DOHH2 (cell line): ENCODE results near the gene LNX1.

Experiments
- H3F3A ChIP-seq: fragments of 200-600 bp; sonication (generic), shearing (Covaris generic); 2 replicates; pipeline ENCODE4 v1.6.0; 2016; ENCODE audit warnings: antibody characterized with exemption, mild to moderate bottlenecking; ENCODE audit not compliant: control insufficient read depth, insufficient read depth
- H3K27ac ChIP-seq: fragments of 200-600 bp; sonication (generic); 2 replicates; pipeline ENCODE4 v1.5.1; 2014; ENCODE audit warnings: low read depth, mild to moderate bottlenecking, low read length, moderate library complexity
- H3K27me3 ChIP-seq: fragments of 200-600 bp; sonication (generic); 2 replicates; pipeline ENCODE4 v1.6.1; 2014; ENCODE audit warnings: mild to moderate bottlenecking, low read length, mixed read lengths; ENCODE audit not compliant: control insufficient read depth
- H3K36me3 ChIP-seq: fragments of 200-600 bp; sonication (generic); 2 replicates; pipeline ENCODE4 v1.6.1; 2014; ENCODE audit warnings: mild to moderate bottlenecking, low read length, moderate library complexity, mixed read lengths; ENCODE audit not compliant: control insufficient read depth
- H3K4me1 ChIP-seq: fragments of 200-600 bp; sonication (generic); 2 replicates; pipeline ENCODE4 v1.6.1; 2014; ENCODE audit warnings: mild to moderate bottlenecking, low read length, mixed read lengths; ENCODE audit not compliant: control insufficient read depth
- H3K4me2 ChIP-seq: fragments of 200-600 bp; sonication (generic); 2 replicates; pipeline ENCODE4 v1.6.0; 2014; ENCODE audit warnings: mild to moderate bottlenecking, low read length, moderate library complexity
- H3K4me3 ChIP-seq: fragments of 200-600 bp; sonication (generic); 2 replicates; pipeline ENCODE4 v1.5.1; 2014; ENCODE audit warnings: mild to moderate bottlenecking, low read length, mixed read lengths
- H3K79me2 ChIP-seq: fragments of 200-600 bp; sonication (generic); 2 replicates; pipeline ENCODE4 v1.6.1; 2014; ENCODE audit warnings: mild to moderate bottlenecking, low read length, mixed read lengths; ENCODE audit not compliant: control insufficient read depth
- H3K9me2 ChIP-seq: fragments of 200-600 bp; sonication (generic); replicated peaks from 2 replicates; pipeline ENCODE4 v1.6.1; 2014; ENCODE audit warnings: mild to moderate bottlenecking, low read length, mixed read lengths; ENCODE audit not compliant: control insufficient read depth
- H3K9me3 ChIP-seq: fragments of 200-600 bp; sonication (generic); 2 replicates; pipeline ENCODE4 v1.6.1; 2014; ENCODE audit warnings: antibody characterized with exemption, low read length, mixed read lengths; ENCODE audit not compliant: control insufficient read depth, insufficient read depth
- H4K20me1 ChIP-seq: fragments of 200-600 bp; sonication (generic); 2 replicates; pipeline ENCODE4 v1.6.0; 2014; ENCODE audit warnings: low read depth, mild to moderate bottlenecking, antibody characterized with exemption, low read length, moderate library complexity; ENCODE audit not compliant: control insufficient read depth, insufficient read depth
- EZH2phosphoT487 ChIP-seq: fragments of 200-600 bp; sonication (generic); IDR thresholded peaks from 2 replicates; pipeline ENCODE4 v1.6.1; 2017; ENCODE audit warnings: borderline replicate concordance, mild to moderate bottlenecking, antibody characterized with exemption, low read length, moderate library complexity, mixed read lengths
- TF ChIP-seq, protein P1 (sequence below): fragments of 200-600 bp; sonication (generic); IDR thresholded peaks from one replicate; pipeline ENCODE4 v1.5.1; 2014; ENCODE audit warnings: antibody characterized with exemption, mild to moderate bottlenecking, low read depth, low read length; ENCODE audit not compliant: poor library complexity, severe bottlenecking

The LNX1 gene

DNA sequence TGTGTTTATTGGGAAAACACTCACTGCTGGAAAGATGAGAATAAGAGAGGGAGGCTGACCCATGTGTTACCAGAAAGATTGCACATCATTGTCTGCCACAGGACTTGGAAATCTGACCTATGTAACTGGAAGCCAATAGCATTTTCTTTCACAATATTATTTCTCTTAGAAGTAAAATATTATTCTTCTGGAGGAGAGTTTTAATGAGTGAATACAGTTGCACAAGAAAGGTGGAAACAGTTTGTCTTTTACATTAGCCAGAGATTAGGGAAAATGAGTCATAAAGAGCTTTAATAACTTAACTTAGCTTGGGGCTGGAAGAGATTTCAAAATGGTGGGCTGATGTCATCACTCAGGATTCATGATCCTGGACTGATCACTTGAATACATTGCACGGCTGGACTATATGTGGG is 31.5 kb upstream of the LNX1 start:
- TF ChIP-seq EZH2phosphoT487, result no peak
- TF ChIP-seq, protein P1, sequence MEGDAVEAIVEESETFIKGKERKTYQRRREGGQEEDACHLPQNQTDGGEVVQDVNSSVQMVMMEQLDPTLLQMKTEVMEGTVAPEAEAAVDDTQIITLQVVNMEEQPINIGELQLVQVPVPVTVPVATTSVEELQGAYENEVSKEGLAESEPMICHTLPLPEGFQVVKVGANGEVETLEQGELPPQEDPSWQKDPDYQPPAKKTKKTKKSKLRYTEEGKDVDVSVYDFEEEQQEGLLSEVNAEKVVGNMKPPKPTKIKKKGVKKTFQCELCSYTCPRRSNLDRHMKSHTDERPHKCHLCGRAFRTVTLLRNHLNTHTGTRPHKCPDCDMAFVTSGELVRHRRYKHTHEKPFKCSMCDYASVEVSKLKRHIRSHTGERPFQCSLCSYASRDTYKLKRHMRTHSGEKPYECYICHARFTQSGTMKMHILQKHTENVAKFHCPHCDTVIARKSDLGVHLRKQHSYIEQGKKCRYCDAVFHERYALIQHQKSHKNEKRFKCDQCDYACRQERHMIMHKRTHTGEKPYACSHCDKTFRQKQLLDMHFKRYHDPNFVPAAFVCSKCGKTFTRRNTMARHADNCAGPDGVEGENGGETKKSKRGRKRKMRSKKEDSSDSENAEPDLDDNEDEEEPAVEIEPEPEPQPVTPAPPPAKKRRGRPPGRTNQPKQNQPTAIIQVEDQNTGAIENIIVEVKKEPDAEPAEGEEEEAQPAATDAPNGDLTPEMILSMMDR, result no peak
- Histone ChIP-seq H4K20me1 (no peaks in the 10 kb centered on the region), H3F3A (no peaks in the 10 kb centered on the region), H3K9me3 (no peaks in the 10 kb centered on the region), H3K27ac (no peak overlapping the region), H3K4me1 (no peaks in the 10 kb centered on the region), H3K79me2 (no peaks in the 10 kb centered on the region), H3K36me3 (no peaks in the 10 kb centered on the region), H3K4me3 (no peak overlapping the region), H3K9me2 (no peaks in the 10 kb centered on the region), H3K4me2 (no peak overlapping the region), H3K27me3 (0 out of 2 replicates have a peak, but pooled peaks cover 3% of the 10 kb centered on the region)

DNA sequence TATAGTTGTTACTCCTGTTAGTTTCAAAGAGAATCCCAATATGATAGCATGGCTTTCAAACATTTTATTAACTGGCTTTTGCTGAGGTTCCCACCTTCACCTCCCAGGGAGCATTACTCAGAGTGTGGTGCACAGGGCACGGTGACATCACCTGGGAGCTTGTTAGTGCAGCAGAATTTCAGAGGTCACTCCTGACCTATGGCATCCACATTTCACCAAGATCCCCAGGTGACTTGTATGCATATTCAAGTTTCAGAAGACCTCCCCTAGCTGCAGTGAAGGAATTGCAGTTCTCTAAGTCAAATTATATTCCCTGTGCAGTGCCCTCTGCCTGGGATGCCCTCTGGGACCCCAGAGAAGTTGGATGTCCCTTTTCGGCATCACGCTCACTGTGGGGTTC is 29.7 kb upstream of the LNX1 start:
- Histone ChIP-seq H3K79me2 (no peaks in the 10 kb centered on the region), H3F3A (no peaks in the 10 kb centered on the region), H4K20me1 (no peaks in the 10 kb centered on the region), H3K4me3 (no peak overlapping the region), H3K27me3 (no peaks in the 10 kb centered on the region), H3K27ac (no peak overlapping the region), H3K9me2 (no peaks in the 10 kb centered on the region), H3K4me2 (no peak overlapping the region), H3K4me1 (no peaks in the 10 kb centered on the region), H3K36me3 (no peaks in the 10 kb centered on the region), H3K9me3 (no peaks in the 10 kb centered on the region)
- TF ChIP-seq EZH2phosphoT487, result no peak

DNA sequence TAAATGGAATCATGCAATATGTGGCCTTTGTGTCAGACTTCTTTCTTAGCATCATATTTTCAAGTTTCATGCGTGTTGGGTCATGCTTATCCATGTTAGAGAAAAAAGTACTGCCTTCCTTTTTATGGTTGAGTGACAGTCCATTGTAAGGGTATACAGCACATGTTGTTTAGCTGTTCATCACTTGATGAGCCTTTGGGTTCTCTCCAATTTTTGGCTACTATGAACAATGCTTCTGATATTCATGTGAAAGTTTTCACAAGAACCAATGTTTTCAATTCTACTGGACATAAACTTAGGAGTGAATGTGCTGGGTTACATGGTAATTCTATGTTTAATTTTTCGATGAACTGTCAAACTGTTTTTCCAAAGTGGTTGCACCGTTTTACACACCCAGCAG is 28.1 kb upstream of the LNX1 start:
- Histone ChIP-seq H3K79me2 (no peaks in the 10 kb centered on the region), H3K27me3 (no peaks in the 10 kb centered on the region), H3K9me3 (no peaks in the 10 kb centered on the region), H3K36me3 (no peaks in the 10 kb centered on the region), H4K20me1 (no peaks in the 10 kb centered on the region), H3K4me2 (no peak overlapping the region), H3K4me3 (no peak overlapping the region), H3K4me1 (no peaks in the 10 kb centered on the region), H3K27ac (no peak overlapping the region), H3K9me2 (no peaks in the 10 kb centered on the region), H3F3A (no peaks in the 10 kb centered on the region)
- TF ChIP-seq EZH2phosphoT487, result no peak
- TF ChIP-seq, protein P1, result no peak

DNA sequence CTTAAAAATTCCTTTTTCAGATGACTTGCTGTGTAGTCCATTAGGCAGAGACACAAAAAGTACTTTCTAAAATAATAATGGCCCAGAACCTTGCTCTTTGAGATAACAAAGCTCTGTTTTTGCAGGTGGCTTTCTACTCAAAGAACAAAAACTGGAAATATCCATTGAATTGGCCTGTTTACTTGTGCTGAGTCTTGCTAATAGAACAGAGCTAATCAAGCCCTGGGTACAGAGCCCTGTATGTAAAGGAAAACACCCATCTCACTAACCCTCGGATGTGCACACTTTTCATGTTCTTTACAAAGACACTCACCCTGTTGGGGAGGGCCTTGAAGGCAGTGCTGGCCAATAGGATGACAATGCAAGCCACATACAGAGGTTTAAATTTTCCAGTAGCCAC is 27.0 kb upstream of the LNX1 start:
- no peak for TF ChIP-seq EZH2phosphoT487
- TF ChIP-seq, protein P1, result no peak
- H4K20me1 ChIP-seq, result no peaks in the 10 kb centered on the region
- no peaks in the 10 kb centered on the region for H3K9me2 ChIP-seq
- no peaks in the 10 kb centered on the region for H3K9me3 ChIP-seq
- H3K4me2 ChIP-seq, result no peak overlapping the region
- no peaks in the 10 kb centered on the region for H3K79me2 ChIP-seq
- no peak overlapping the region for H3K27ac ChIP-seq
- H3K36me3 ChIP-seq, result no peaks in the 10 kb centered on the region
- no peak overlapping the region for H3K4me3 ChIP-seq
- H3F3A ChIP-seq, result no peaks in the 10 kb centered on the region
- no peaks in the 10 kb centered on the region for H3K27me3 ChIP-seq
- no peaks in the 10 kb centered on the region for H3K4me1 ChIP-seq
